HFF-Myc (cell line): ENCODE data around the gene ANAPC16.

Source experiments
- DNase-seq: peaks from one replicate; pipeline ENCODE4 v3.0.0-alpha.2; 2011; ENCODE audit warnings: low read depth; ENCODE audit errors: extremely low read depth
- H3K4me3 ChIP-seq: replicated peaks from 2 replicates; pipeline ENCODE4 v1.5.1; 2011; ENCODE audit warnings: low read depth, mild to moderate bottlenecking, control low read depth, low read length
- TF ChIP-seq, protein P1 (sequence below): IDR thresholded peaks from 2 replicates; pipeline ENCODE4 v1.5.1; 2012; ENCODE audit warnings: mild to moderate bottlenecking, low read depth, low read length, control low read depth; ENCODE audit errors: missing control alignments

ANAPC16 gene

DNA sequence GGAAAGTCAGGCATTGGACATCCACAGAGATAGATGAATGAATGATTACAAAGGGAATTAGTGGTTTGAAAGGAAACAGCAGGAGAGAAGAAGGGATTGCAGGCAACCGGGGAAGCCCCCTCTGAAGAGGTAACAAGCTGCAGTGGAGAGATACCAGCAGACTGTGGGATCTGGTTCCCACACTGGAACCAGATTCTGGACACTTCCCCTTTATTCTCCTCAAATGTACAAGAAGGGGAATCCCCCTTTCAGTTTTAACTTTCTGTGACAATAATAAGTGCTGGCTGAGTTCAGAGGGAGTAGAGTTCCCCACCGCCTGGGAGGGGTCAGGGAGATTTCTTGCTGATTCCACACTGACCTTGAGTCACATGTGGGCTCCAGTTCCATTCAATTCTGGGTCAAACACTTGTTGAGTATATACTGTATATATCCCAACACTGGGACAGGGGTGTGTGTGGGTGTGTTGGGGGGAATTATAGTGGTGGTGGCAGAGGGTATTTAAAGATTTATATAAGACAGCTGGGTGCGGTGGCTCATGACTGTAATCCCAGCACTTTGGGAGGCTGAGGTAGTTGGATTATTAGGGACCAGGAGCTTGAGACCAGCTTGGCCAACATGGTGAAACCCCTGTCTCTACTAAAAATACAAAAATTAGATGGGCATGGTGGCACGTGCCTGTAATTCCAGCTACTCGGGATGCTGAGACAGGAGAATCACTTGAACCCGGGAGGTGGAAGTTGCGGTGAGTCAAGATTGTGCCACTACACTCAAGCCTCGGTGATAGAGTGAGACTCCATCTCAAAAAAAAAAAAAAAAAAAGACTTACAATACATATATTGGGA is 41.5 kb downstream of the ANAPC16 start:
- H3K4me3 ChIP-seq = no peak overlapping the region
- TF ChIP-seq, protein P1, sequence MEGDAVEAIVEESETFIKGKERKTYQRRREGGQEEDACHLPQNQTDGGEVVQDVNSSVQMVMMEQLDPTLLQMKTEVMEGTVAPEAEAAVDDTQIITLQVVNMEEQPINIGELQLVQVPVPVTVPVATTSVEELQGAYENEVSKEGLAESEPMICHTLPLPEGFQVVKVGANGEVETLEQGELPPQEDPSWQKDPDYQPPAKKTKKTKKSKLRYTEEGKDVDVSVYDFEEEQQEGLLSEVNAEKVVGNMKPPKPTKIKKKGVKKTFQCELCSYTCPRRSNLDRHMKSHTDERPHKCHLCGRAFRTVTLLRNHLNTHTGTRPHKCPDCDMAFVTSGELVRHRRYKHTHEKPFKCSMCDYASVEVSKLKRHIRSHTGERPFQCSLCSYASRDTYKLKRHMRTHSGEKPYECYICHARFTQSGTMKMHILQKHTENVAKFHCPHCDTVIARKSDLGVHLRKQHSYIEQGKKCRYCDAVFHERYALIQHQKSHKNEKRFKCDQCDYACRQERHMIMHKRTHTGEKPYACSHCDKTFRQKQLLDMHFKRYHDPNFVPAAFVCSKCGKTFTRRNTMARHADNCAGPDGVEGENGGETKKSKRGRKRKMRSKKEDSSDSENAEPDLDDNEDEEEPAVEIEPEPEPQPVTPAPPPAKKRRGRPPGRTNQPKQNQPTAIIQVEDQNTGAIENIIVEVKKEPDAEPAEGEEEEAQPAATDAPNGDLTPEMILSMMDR = no peak
- no peak for DNase-seq

DNA sequence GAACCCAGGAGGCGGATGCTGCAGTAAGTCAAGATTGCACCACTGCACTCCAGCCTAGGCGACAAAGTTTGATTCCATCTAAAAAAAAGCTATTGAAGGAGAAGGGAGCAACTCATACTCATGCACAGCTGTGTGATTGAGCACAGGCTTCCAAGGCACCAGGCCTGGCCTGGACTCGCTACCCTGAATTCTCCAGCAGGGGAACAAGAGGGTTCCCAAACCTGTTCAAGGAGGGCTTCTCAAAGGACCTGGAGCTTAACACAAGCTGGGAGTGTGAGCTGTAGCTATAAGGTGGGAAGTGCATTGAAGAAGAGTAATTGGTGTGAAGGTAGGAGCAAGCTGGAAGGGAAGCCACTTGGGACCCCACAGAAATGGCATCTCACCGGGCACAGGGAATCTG is 42.8 kb downstream of the ANAPC16 start:
- no peak overlapping the region for H3K4me3 ChIP-seq
- DNase-seq = no peak
- TF ChIP-seq, protein P1 = no peak

DNA sequence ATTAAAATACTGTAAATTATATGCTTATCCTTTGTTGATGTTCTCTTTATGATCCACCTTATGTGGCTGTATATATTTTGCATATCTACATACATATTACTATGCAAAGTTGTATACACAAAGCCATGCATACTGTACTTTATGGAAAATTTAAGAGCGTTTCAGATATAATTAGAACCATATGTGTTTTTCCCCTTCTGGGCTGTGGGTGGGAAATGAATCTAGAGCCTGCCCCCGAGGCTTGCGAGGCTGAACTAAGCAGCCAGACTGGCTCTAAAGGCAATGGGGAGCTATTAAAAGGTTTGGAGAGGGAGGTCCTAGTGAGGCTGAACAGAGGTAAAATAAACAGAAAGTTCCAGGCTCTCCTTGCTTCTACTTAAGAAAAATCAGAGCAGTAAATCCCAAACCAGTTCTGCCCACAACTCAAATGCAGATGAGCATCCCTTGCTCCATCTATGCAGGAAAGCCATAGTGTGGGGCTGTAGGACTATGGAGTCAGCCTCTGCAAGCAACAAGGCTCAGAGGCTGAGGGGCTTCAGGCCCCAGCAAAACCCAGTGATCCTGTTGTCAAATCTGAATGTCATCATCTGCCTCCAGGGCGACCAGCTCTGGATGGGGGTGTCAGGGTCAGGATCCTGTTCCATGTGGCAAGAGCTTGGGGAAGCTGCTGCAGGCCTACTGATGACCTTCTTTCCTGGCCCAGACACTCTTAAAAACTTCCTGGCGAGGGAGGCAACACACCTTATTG is 43.9 kb downstream of the ANAPC16 start:
- no peak overlapping the region for H3K4me3 ChIP-seq
- DNase-seq = peak; percentile 69
- TF ChIP-seq, protein P1 = no peak

DNA sequence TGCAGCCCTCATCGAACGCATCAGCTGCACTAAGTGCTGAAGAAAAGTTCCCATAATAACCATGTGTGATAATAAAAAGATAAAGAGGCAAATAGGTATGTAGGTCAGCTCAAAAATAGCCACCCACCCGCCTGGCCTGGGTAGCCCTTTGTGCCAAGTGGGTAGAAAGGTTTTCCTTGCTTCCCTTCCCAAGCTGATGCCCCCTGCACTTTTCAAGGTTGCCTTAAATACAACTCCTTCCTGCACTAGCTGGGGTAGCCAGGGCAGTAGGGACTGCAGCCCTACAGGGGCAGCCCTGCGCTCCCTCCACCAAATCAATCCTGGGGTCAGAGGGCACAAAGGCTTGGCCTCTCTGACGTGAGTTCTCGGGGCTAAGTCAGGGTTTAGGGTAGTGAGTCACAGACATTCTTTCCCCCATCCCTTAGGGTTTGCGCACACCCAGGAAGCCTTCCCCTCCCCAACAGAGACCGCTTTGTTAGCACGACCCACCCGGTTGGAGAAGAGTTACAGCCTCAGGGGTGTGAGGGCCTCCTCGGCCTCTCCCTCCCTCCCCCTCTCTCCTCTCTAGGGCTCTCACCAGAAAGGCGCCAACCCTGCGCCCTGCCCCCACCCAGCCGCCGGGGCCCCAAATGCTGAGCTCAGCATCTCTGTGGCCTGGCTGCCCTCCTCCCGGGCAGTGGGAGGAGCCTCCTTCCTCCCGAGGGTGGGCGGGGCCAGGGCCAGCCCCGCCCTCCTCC is 44.6 kb downstream of the ANAPC16 start:
- peak overlapping the region; percentile 42 for H3K4me3 ChIP-seq
- TF ChIP-seq, protein P1 = no peak
- no peak for DNase-seq

DNA sequence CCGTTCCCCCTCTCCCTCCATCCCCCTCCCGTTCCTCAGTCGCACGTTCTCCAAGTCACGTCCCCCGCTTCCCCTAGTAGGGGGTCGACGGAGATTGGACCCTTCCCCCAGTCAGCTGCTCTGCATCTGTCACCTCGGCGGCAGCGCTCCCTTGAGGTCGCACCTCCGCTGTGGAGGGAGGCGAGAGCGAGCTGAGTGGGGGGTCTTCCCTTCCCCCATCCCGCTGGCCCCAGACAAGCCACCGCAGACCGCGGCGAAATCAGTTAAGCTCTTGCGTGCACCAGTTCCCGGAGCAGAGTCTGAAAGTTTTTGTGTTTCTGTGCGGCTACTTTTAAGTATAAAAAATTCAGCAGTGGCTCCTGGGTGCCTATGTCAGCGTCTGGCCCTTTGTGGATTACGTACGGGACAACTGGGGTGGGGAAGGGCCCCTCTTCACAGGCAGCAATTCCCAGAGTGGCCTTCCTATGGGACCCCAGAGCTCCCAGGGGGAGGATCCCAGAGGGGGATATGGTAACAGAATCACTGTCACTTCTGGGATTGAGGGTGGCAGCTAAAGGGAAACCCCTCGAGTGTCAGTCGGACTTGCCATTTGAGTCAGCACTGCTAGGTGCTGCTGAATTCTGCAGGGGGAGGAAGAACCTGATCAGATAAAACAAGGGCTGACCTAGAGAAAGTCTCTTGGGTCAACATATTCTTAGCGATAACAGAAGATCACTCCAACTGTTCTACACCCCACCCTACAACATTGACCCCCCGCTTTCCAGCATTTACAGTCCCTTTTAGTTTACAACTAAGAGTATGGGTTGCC is 45.4 kb downstream of the ANAPC16 start:
- TF ChIP-seq, protein P1 = no peak
- H3K4me3 ChIP-seq = peak overlapping the region; percentile 42
- DNase-seq = no peak
